Body of pancreas (tissue), 4 donors: ENCODE measurements around the gene ZNF345.

Source experiments
- CTCF ChIP-seq, 7 experiments: fragments of 450-650 bp in 4 of 7; fragments of 200-600 bp in 3 of 7; sonication (generic) in 3 of 7; IDR thresholded peaks; one replicate each; pipeline ENCODE4 v1.5.1; 2016 to 2019; ENCODE audit warnings: antibody characterized with exemption in 7 of 7
- POLR2A ChIP-seq, 3 donors: fragments of 450-650 bp; IDR thresholded peaks; one replicate each; pipeline ENCODE4 v1.6.1; 2016; ENCODE audit warnings: antibody characterized with exemption in 3 of 3, mild to moderate bottlenecking in 2 of 3

- TF ChIP-seq POLR2A (IDR thresholded peaks at IDR 0.05) (no peak), CTCF (IDR thresholded peaks at IDR 0.05) (no peak)
Measured at GRCh38 chr19:36847968-36848367, 2.7 kb upstream of the ZNF345 start.
